Thyroid gland (tissue), 4 donors: ENCODE results near the gene SESN1.

ENCODE experiments used
- POLR2A ChIP-seq, 2 donors: fragments of 450-650 bp; IDR thresholded peaks; one replicate each; pipeline ENCODE4 v1.6.1; 2017; ENCODE audit warnings: antibody characterized with exemption in 2 of 2, mild to moderate bottlenecking in 2 of 2, moderate library complexity in 1 of 2
- TF ChIP-seq, protein P1 (sequence below), 6 experiments: fragments of 200-600 bp in 3 of 6; fragments of 450-650 bp in 3 of 6; sonication (generic) in 3 of 6; IDR thresholded peaks; one replicate each; pipeline ENCODE4 v1.5.1; 2016 to 2019; ENCODE audit warnings: antibody characterized with exemption in 6 of 6, mild to moderate bottlenecking in 2 of 6, inconsistent platforms in 1 of 6, moderate library complexity in 1 of 6

- TF ChIP-seq POLR2A (IDR thresholded peaks at IDR 0.05): no peak
- TF ChIP-seq, protein P1, sequence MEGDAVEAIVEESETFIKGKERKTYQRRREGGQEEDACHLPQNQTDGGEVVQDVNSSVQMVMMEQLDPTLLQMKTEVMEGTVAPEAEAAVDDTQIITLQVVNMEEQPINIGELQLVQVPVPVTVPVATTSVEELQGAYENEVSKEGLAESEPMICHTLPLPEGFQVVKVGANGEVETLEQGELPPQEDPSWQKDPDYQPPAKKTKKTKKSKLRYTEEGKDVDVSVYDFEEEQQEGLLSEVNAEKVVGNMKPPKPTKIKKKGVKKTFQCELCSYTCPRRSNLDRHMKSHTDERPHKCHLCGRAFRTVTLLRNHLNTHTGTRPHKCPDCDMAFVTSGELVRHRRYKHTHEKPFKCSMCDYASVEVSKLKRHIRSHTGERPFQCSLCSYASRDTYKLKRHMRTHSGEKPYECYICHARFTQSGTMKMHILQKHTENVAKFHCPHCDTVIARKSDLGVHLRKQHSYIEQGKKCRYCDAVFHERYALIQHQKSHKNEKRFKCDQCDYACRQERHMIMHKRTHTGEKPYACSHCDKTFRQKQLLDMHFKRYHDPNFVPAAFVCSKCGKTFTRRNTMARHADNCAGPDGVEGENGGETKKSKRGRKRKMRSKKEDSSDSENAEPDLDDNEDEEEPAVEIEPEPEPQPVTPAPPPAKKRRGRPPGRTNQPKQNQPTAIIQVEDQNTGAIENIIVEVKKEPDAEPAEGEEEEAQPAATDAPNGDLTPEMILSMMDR (IDR thresholded peaks at IDR 0.05): no peak
These were observed 49.2 kb downstream of the SESN1 start for GRCh38 chr6:109045493-109045892.
